HG02943 (cell line): ENCODE measurements around the gene AMBP.

Experiments
- ATAC-seq: cut with Tn5 transposase; IDR thresholded peaks from one replicate; pipeline ENCODE4 v1.9.1; 2021; ENCODE audit warnings: mild to moderate bottlenecking, low read depth, moderate library complexity; ENCODE audit not compliant: unreplicated experiment

Gene AMBP

GRCh38 chr9:114077162-114077837, 800 bp downstream of the AMBP start:
- no peak for ATAC-seq

GRCh38 chr9:114076237-114077161, 1.6 kb downstream of the AMBP start:
- no peak for ATAC-seq

GRCh38 chr9:114075602-114076001, 2.5 kb downstream of the AMBP start:
- ATAC-seq: no peak

GRCh38 chr9:114072184-114073140, 5.6 kb downstream of the AMBP start:
- ATAC-seq: no peak

- no peak for ATAC-seq
Observed at GRCh38 chr9:114071197-114071795, 6.8 kb downstream of the AMBP start.

GRCh38 chr9:114070188-114071103, 7.7 kb downstream of the AMBP start:
- no peak for ATAC-seq

- no peak for ATAC-seq
Observed at GRCh38 chr9:114069476-114070187, 8.5 kb downstream of the AMBP start.

- no peak for ATAC-seq
Observed at GRCh38 chr9:114065304-114065703, 12.8 kb downstream of the AMBP start.

- ATAC-seq: no peak
Observed at GRCh38 chr9:114061830-114062474, 16.1 kb downstream of the AMBP start.

GRCh38 chr9:114061292-114061691, 16.8 kb downstream of the AMBP start:
- ATAC-seq: no peak

GRCh38 chr9:114060711-114061110, 17.4 kb downstream of the AMBP start:
- no peak for ATAC-seq

- ATAC-seq: no peak
Observed at GRCh38 chr9:114060070-114060469, 18.0 kb downstream of the AMBP start.

- ATAC-seq: no peak
Observed at GRCh38 chr9:114059047-114059803, 18.9 kb downstream of the AMBP start.

GRCh38 chr9:114058688-114059046, 19.4 kb downstream of the AMBP start:
- ATAC-seq: no peak

- no peak for ATAC-seq
Observed at GRCh38 chr9:114057161-114057885, 20.8 kb downstream of the AMBP start.

- ATAC-seq: no peak
Observed at GRCh38 chr9:114056527-114056926, 21.6 kb downstream of the AMBP start.

- ATAC-seq: no peak
Observed at GRCh38 chr9:114055894-114056293, 22.2 kb downstream of the AMBP start.
